NCI-H1105 treated with DMSO at 0.1 percent for 48 hours (cell line): ENCODE data around the gene ASB1.
"Not testable (repeated sequence)": the region's sequence is repeated elsewhere in the genome, so short reads cannot be mapped to it uniquely, and the experiment has no call there.

Experiments
- DNase-seq: peaks from one replicate; lab custom pipeline; 2025; lab: John Stamatoyannopoulos, UW

ASB1 gene

GRCh38 chr2:238423561-238424312 is 3.0 kb upstream of the ASB1 start:
- no peak for DNase-seq

DNA sequence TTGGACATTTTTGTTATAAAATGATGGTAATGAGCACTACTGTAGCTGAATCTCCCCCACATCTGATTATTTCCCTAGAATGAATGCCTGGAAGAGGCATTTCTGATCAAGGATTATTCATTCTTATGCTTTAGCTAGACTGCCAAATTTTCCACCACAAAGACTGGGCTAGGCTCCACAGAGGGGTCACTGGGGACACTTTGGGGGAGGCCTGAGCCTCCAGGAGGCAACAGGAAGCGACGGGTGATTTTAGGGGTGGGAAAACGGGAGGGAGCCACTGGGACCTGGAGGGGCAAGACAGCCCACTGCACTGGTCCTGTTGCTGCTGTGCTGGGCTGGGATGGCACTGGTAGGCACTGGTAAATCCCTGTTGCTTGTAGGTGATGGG is 2.4 kb upstream of the ASB1 start:
- DNase-seq = no peak

DNA sequence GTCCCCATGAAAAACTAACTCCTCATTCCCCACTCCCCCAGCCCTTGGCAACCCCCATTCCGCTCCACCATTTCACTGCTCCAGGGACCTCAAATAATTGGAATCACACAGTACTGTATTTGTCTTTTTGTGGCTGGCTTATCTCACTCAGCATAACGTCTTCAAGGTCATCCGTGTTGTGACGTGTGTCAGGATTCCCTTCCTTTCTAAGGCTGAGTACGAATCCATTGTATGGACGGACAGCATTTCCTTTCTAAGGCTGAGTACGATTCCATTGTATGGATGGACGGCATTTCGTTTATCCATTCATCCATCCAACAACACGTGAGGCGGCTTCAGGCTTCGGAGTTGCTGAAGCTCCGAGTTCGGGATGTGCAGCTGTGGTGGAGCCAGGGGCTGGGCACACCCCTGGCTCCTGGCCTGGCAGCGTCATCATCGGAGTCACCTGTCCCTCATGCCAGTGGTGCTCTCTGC is 1.2 kb upstream of the ASB1 start:
- DNase-seq = no peak

GRCh38 chr2:238425979-238426567 is 654 bp upstream of the ASB1 start:
- peak; percentile 36 for DNase-seq

GRCh38 chr2:238427435-238428162 is 872 bp downstream of the ASB1 start:
- DNase-seq = no peak

GRCh38 chr2:238428866-238429265 is 2.1 kb downstream of the ASB1 start:
- no peak for DNase-seq

DNA sequence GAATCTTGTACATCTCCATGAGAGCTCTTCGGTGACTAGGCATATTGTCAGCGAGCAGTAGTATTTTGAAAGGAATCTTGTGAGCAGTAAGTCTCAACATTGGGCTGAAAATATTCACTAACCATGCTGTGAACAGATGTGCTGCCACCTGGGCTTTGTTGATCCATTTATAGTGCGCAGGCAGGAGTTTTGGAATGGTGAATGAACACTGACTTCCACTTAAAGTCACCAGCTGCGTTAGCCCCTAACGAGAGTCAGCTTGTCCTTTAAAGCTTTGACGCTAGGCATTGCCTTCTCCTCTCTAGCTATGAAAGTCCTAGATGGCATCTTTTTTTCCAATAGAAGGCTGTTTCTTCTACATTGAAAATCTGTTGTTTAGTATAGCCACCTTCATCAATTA is 4.1 kb downstream of the ASB1 start:
- DNase-seq = no peak

DNA sequence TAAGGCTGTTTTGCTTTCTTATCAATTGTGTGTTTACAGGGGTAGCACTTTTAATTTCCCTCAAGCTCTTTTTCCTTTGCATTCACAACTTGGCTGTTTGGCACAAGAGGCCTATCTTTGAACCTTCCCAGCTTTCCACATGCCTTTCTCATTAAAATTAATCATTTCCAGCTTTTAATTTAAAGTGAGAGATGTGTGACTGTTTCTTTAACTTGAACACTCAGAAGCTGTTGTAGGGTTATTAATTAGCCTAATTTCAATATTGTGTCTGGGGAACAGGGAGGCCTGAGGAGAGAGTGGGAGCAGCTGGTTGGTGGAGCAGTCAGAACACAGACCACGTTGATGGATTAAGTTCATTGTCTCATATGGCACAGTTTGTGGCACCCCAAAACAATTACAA is 4.7 kb downstream of the ASB1 start:
- DNase-seq = no peak

- DNase-seq = no peak
Measured at GRCh38 chr2:238433300-238433915, 6.7 kb downstream of the ASB1 start.

- no peak for DNase-seq
Measured at GRCh38 chr2:238433941-238434845, 7.5 kb downstream of the ASB1 start.

DNA sequence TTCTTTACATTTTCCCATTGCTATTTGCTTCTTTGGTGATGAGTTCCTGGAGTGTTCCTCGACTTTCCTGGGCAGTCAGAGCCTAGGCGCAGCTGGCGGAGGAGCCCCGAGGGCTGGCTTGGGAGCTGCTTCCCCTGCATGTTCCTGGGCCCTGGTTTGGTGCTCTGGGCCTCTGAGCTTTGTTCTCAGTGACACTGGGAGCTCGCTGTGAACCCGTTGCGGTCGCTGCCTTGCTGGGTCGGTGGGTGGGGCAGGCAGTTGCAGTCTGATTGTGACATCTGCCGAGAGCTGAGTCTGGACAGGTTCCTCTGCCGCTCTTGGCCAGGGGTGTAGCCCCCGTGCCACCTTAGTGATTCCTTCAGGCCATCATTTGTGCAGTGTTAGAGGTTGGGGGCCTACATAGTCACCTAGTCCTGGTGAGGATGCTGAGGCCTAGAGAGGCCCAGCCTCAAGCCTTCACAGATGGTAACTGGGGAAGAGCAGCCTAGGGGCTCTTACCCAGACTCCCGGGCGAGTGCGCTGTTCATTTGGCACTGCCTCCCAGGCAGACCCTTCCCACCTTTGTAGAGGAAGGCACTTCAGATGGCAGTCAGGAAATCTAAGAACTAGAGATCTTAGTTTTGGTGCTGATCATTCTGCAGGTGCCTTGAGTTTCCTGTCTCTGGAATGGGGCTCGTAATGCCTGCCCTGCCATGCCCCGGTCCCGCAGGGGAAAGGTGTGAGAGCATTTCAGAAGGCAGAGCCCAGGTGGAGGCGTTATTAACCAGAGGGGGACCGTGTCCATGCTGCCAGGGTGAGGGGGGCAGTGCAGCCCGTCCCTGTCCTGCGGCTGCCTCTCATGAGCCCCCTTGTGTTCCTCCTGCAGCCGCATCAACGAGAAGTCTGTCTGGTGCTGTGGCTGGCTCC is 8.4 kb downstream of the ASB1 start:
- no peak for DNase-seq

DNA sequence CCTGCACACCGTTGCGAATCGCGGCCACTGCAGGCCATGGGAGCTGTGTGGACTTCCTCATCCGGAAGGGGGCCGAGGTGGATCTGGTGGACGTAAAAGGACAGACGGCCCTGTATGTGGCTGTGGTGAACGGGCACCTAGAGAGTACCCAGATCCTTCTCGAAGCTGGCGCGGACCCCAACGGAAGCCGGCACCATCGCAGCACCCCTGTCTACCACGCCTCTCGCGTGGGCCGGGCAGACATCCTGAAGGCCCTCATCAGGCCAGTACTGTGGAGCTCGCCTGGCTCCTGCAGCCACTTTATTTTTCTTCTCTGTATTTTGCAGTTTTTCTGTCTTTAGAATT is 9.0 kb downstream of the ASB1 start:
- no peak for DNase-seq

- DNase-seq = no peak
Measured at GRCh38 chr2:238438856-238439849, 12.4 kb downstream of the ASB1 start.

- DNase-seq = no peak
Measured at GRCh38 chr2:238439917-238440316, 13.2 kb downstream of the ASB1 start.

DNA sequence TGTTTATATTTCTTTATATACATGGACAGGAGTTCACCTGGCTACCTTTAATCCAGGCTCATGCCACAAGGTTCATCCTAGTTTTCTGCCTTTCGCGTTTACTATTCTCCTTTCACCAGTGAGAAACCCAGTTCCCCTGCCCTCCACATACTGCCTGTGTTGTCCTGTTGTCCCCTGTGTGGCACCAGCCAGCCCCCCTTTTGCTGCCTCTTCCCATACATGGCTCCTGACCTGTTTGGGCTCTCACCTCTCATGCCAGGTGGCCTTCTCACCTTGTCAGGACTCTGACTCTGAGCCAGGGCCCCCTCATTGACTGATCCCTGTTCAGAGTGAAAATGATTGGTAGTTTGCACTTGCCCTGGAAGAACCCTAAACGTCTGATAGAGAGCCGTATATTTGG is 13.6 kb downstream of the ASB1 start:
- no peak for DNase-seq

DNA sequence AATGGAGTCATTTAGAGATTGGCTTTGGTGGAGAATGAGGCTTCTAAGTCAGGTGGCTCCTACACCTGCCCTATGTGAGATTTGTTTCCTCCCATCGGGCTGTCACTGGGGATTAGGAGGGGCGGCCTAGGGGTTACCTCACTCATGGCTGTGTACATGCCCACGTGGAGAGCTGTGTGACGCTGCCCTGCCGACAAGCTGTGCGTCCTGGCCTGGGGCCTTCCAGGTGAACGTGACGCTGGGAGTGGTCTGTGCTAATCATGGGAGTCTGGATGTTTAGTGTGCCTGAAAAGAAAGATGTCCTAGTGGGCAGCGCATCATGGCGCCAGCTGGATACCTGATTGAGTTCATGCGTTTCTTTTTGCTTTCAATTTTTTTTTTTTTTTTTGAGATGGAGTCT is 14.0 kb downstream of the ASB1 start:
- no peak for DNase-seq

DNA sequence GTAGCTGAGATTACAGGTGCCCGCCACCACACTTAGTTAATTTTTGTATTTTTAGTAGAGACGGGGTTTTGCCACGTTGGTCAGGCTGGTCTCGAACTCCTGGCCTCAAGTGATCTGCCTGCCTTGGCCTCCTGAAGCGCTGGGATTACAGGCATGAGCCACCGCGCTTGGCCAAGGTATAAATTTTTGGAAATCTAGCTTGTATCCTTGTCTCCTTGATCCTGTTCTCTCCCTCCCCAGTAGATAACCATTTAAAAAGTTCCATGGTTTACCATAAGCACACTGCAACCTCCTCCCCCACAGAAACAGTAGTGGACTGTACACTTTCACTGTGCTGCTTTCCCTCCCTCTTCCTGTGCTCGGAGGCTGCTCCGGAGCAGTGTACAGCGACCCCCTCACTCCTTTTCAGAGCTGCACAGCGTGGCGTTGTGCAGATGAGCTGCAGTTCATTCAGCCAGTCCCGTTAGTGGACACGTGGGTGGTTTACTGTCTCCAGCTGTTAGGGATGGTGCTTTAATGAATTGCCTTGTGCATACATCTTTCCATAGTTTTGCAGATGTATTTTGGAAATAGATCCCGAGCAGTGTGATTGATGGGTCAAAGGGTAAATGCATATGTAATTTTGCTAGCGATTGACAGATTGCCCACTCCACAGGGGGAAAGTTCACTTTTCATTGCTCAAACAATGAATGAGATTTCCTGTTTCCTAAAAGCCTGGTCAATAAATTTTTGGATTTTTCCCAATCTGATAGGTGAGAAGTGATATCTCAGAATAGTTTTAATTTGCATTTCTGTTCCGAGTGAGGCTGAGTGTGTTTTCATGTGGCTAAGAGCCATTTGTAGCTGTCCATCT is 14.8 kb downstream of the ASB1 start:
- DNase-seq = no peak

- DNase-seq = not testable (repeated sequence)
Measured at GRCh38 chr2:238442257-238442656, 15.5 kb downstream of the ASB1 start.

DNA sequence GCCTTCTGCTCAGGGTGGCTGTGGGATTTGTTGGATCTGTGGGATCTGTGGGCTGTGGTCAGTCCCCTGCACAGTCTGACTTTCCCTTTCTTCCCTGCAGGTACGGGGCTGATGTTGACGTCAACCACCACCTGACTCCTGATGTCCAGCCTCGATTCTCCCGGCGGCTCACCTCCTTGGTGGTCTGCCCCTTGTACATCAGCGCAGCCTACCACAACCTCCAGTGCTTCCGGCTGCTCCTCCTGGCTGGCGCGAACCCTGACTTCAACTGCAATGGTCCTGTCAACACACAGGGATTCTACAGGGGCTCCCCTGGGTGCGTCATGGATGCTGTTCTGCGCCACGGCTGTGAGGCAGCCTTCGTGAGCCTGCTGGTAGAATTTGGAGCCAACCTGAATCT is 17.5 kb downstream of the ASB1 start:
- DNase-seq = no peak
